GM12864 (cell line): ENCODE measurements around the gene PPFIA2.
"Not testable (repeated sequence)": the region's sequence is repeated elsewhere in the genome, so short reads cannot be mapped to it uniquely, and the experiment has no call there.

ENCODE experiments used
- DNase-seq: peaks from one replicate; pipeline ENCODE4 v3.0.0-alpha.2; 2011; ENCODE audit warnings: low read depth
- H3K4me3 ChIP-seq: 2 replicates; pipeline ENCODE4 v1.5.1; 2011; ENCODE audit warnings: mild to moderate bottlenecking, low read depth, low read length, control low read depth
- TF ChIP-seq, protein P1 (sequence below): IDR thresholded peaks from 2 replicates; pipeline ENCODE4 v1.5.1; 2011; ENCODE audit warnings: low read depth, mild to moderate bottlenecking, moderate library complexity, low read length, control low read depth, inconsistent platforms; ENCODE audit errors: missing control alignments

PPFIA2 gene

GRCh38 chr12:81596558-81596957 is 162.6 kb downstream of the PPFIA2 start:
- no peak overlapping the region for H3K4me3 ChIP-seq
- TF ChIP-seq, protein P1, sequence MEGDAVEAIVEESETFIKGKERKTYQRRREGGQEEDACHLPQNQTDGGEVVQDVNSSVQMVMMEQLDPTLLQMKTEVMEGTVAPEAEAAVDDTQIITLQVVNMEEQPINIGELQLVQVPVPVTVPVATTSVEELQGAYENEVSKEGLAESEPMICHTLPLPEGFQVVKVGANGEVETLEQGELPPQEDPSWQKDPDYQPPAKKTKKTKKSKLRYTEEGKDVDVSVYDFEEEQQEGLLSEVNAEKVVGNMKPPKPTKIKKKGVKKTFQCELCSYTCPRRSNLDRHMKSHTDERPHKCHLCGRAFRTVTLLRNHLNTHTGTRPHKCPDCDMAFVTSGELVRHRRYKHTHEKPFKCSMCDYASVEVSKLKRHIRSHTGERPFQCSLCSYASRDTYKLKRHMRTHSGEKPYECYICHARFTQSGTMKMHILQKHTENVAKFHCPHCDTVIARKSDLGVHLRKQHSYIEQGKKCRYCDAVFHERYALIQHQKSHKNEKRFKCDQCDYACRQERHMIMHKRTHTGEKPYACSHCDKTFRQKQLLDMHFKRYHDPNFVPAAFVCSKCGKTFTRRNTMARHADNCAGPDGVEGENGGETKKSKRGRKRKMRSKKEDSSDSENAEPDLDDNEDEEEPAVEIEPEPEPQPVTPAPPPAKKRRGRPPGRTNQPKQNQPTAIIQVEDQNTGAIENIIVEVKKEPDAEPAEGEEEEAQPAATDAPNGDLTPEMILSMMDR: no peak
- no peak for DNase-seq

- DNase-seq: no peak
- TF ChIP-seq, protein P1: no peak
- H3K4me3 ChIP-seq: no peak overlapping the region
These were observed 167.9 kb downstream of the PPFIA2 start for GRCh38 chr12:81591256-81591655.

DNA sequence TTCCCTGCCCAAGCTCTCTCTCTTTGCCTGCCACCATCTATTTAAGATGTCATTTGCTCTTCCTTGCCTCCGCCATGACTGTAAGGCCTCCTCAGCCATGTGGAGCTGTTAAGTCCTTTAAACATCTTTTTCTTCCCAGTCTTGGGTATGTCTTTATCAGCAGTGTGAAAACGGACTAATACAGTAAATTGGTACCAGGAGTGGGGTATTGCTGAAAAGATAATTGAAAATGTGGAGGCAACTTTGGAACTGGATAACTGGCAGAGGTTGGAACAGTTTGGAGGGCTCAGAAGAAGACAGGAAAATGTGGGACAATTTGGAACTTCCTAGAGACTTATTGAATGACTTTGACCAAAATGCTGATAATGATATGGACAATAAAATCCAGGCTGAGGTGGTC is 168.4 kb downstream of the PPFIA2 start:
- not testable (repeated sequence) for DNase-seq, H3K4me3 ChIP-seq

GRCh38 chr12:81588235-81589008 is 170.7 kb downstream of the PPFIA2 start:
- H3K4me3 ChIP-seq: no peak overlapping the region
- DNase-seq: no peak
- TF ChIP-seq, protein P1: no peak

- TF ChIP-seq, protein P1: no peak
- DNase-seq: no peak
- H3K4me3 ChIP-seq: no peak overlapping the region
These were observed 173.4 kb downstream of the PPFIA2 start for GRCh38 chr12:81585787-81586186.

- DNase-seq: no peak
- no peak overlapping the region for H3K4me3 ChIP-seq
- TF ChIP-seq, protein P1: no peak
These were observed 185.9 kb downstream of the PPFIA2 start for GRCh38 chr12:81573228-81573627.

DNA sequence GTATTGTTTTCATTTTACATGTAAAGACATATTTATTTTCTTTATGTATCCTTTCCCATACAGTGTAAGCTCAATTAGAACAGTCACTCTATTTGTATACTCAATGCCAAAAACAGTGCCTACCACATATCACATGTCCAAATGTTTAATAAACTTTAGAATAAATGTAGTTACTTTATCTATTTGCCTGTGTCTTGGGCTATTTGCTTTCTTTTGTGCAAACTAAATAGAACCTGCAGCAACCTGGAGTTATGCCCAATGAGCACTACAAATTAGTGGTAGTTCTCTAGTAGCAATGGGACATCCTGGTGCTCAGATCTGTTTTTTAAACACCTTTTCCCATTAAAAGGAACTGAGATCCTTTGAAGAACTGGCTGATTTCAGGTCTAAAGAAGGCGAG is 186.7 kb downstream of the PPFIA2 start:
- TF ChIP-seq, protein P1: no peak
- DNase-seq: no peak

More for the DNA sequence above, 186.7 kb downstream of the PPFIA2 start:
- H3K4me3 ChIP-seq: no peak overlapping the region
